8988T (cell line): Measurements from ENCODE around the gene ADH7.
"Not testable (repeated sequence)": the region's sequence is repeated elsewhere in the genome, so short reads cannot be mapped to it uniquely, and the experiment has no call there.

Source experiments
- DNase-seq: peaks from one replicate; pipeline ENCODE4 v3.0.0; 2011

ADH7 gene

DNA sequence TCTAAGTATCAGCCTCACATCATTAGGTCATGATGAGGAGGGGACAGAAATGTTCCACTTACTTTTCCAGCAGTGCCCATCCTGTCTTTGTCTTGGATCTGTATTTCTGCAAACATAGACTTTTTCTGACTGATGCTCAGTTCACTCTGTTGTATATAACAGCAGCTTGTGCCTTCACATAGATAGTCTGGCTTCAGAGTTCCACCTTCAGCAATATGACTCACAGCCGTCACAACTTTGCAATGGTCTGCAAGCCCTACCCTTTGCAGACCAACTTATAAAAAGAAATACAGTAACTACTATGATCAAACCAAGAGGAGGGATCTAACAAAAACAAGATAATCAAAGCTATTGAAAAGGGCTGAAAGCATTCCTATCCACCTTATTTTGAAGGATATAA lies at the start of gene ADH7:
ADH7 (minus strand) TSS at position 189 of the 400 bp plus-strand sequence; CDS start at position 80, 109 bp downstream.
- DNase-seq, result no peak

DNA sequence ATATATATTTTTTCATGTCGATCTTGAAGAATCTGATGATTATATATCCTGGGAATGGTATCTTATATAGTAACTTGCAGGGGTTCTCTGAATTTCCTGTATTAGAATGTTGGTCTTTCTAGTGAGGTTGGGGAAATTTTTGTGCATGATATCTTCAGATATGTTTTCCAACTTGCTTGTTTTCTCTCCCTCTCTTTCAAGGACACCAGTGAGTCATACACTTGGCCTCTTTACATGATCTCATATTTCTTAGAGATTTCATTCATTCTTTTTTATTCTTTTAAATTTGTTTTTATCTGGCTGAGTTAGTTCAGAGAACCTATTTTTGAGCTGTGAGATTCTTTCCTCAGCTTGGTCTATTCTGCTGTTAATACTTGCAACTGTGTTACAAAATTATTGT lies 48.5 kb upstream of the ADH7 start:
- DNase-seq, result no peak

DNA sequence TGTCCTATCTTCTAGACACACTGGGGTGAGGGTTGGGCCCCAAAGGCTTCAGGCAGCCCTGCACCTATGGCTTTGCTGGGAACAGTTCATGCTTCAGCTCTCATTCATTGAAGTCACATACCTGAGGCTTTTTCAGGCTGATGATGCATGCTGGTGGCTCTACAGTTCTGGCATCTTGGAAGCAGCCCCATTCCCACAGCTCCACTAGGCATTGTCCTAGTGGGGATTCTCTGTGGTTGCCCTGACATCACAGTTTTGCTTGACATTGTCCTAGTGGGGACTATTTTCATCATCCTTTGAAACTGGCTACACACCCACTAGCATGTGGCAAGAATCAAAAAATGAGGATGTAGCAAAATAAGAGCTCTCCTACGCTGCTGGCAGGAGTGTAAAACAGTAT lies 38.0 kb upstream of the ADH7 start:
- no peak for DNase-seq

DNA sequence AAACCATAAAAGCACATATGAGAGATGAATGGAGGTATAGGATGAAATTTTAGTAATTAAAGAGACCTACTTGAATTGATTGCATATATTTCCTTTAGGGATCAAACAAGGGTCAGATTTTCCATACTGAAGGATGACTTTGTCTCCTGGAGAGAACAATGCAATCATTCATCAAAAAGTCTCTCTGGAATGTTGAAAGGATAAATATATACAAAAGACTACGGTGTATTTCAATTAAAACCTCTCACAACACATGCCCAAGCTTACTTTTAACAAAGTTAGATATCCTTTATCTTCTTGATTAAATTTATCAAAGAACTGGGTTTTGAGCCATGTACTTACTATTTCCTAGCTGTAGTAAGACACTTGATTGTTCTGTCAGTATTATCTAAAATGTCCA lies 36.8 kb upstream of the ADH7 start:
- no peak for DNase-seq

DNA sequence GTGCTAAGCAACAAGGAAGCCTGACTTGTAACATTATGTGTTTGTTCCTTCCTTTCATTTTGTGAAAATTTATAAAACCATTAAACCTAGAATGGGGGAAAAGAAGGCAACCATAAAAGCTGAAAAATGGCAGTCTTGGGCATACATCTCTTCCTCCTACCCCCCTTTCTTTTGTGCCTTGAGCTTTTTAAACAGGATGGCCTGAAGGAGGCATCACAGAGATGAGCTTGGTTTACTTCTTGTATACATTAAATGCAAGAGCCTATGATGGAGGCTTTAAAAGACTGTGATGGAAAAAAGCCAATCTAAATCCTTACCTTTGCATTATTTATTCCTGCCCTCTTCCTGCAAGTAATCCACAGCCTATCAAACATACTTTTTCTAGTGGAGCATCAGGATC lies 36.2 kb upstream of the ADH7 start:
- DNase-seq, result no peak

DNA sequence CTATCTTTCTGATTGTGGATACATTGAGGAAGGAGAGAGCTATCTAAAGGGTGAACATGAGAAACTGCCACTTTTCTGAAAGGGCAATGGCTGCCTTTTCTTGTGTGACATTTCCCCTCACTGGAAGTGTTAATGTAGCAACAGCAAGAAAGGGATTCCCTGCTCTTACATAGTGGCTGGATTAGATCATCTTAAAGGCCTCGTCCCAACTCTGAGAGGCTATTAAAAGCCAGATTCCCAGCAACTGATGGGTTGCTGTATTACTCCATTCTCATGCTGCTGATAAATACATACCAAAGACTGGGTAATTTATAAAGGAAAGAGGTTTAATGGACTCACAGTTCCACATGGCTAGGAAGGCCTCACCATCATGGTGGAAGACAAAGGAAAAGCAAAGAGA lies 33.7 kb upstream of the ADH7 start:
- DNase-seq, result no peak

DNA sequence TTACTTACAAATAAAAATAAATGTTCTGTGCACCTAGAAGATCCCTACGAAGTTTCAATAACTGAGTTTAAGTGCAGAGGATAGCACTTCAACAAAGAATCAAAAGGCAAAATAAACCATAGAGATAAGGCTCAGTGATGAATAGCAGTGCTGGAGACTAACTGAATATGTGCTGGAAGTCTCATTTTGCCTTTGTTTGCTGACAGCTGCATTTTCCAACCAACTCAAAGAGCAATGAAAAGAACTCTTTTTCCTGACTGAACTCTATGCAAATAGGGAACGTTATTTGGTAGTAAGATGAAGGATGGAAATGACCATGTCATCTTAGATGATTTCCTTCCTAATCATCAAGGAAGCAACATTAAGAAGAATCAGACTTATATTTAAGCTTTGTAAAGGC lies 32.7 kb upstream of the ADH7 start:
- DNase-seq, result no peak

DNA sequence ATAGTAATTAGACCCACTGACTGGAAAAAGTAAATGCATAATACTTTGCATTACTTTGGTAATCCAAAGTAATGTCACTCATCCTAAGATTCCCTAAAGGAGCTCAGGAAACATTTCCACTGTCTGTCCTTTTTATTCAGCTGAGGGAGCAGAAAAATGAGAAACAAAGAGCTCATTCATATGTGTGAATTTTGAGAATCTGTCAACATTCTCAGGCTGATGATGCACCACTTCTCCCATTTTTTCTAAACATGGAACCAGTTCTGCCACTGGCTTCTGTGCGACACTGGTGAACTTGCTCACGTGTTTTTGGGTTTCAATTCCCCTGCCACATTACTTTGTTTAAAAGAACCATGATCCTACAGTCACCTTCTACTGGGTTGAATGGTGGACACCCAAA lies 28.4 kb upstream of the ADH7 start:
- DNase-seq, result no peak

DNA sequence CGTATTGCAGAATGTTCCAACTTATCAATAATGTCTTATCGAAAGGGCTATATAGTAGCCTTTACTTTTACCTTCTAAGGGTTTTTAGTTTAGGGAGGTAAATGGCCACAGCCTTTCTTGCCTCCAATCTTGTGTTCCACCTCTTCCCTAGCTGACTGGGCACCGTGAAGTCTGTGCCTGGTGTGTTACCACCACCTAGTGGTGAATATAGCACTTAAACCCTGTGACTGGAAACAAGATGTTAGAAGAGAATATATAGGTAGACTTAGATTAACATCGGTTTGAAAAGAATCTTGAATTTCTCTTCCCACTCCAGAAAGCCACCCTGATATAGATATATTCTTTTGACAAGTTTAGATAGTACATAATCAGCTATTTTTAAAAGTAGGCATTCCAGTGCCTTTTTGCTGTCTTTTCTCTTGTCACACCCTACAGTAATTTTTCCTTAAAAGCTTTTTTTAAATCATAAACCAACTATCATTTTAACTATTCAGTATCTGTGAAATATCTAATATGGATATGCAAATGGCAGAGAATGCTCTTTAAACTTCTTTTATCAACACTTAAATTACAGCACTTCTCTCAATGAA lies 27.8 kb upstream of the ADH7 start:
- DNase-seq, result no peak

DNA sequence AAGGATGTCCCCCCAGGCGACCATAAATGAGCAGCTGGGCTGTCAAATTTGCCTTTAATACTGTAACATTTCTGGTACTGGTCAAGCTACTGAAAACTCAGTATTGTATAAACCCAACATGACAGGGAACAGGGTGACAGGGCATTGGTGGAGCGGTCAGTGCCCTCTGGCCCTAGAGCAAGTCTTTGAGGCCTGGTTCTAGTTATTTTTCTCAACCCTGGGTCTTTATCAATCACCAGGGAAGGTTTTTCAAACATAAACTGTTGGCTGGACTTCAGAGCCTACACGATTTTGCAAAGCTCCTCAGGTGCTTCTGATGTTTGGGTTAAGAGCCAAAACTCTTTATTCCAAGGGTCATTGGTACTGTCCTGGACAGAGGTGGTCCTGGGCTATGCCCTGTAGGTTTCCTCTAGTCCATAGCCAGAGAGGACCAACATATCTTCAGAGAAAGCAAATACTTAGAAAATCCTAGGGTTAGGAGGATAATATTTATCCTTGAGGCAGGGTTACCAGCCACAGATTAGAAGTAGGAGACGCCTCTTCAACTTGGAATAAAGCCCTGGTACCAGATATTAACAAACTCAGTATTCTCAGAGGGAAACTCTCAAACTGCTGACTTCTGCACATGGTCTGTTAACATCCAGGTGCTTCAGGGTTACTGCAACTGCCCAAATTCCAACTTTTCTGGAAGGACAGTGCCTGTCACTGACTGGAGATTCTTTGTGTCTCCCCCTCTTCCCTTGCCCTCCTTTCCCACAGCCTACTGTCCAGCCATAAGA lies 26.7 kb upstream of the ADH7 start:
- no peak for DNase-seq

DNA sequence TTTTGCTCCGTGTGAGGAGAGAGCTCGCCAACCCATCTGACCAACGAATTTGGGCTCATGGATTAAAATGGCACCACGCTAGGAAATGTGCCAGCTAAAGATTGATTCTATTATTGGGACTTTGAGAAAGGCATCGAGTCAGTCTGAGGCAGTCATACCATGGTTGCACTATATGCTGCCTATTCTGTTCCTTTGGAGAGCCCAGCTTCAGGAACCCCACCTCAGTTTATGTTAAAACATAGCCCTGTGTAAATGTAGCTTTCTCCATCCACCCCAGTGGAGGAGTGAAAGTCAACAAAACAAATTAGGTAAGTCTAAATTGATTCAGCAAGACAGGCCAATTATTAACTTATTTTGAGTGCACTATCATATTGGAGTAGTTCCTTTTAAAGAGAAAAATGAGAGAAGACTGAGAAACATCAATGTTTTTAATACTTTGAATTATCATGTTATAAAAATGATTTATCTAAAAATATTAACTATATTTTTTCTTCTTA lies 24.5 kb upstream of the ADH7 start:
- DNase-seq, result no peak

DNA sequence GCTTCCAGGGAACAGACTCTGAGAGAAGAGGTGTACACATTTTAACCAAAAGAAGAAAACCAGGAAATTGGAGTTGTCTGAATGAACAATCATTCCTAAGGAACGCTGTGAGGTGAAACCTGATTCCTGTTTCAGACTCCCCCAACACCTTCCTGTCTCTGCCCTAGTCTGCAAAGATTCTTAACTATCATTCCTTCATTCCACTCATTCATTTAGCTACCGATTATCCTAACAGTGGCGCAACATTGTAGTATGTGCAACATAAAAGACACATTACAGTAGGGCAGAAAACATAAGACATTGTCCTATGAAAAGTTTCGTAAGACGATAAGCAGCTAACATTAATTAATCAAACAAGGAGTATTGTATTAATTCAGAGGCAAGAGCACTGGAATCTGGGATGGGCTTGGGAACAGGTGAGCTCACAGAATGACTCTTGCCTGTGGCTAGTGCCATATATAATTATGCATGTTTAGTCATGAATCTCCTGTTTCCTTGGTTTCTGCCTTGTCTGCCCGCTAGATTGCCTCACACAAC lies 23.8 kb upstream of the ADH7 start:
- no peak for DNase-seq

DNA sequence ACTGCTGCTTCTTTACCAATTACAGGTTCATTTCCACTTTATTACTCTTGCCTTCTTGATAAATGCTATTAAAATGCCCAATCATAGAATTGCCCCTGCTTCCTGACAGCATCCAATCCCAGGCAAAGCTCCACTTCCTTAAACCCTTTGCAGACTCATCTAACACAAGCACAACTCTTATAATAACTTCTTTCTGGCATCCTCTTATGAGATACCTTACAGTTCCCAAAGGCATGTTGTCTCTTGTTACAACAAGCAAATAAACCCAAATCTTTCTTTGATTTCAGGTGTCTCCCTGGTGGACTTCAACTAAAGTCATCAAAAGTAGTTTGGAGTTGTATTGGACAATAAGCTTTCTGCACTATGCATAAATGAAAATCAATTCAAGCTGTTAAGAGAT lies 22.5 kb upstream of the ADH7 start:
- no peak for DNase-seq

DNA sequence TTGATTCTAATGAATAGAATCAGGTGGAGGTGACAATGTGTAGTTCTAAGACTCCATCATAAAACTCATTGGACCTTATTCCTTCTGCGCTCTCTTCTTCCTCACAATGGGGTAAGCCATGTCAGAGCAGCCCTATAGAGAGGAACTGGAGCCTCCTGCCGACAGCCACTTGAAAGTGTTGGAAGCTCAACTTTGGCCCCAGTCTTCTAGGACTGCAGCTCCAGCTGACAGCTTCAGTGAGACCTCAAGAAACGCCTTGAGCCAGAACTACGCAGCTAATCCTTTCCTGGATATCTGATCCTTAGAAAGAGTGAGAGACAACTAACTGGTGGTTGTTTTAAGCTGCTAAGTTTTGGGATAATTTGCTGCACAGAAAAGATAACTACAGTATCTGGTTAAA lies 22.1 kb upstream of the ADH7 start:
- no peak for DNase-seq

DNA sequence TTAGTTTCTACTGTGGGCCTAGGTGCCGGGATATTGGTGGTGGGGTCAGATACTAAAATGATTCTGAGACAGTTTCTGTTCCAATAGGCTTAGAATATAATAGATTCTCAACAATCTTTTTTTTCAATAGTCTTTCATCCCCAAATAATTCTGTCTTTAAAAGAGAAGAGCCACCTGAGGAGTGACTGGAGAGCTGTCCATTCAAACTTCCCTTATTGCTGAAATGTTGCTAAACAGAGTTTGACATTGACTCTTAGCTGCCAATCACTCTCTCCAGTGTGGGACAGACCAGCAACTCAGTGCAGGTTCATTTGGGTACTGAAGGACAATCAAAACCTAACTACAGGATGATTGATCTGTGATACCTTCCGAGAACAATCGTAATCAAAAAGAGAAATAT lies 12.4 kb upstream of the ADH7 start:
- DNase-seq, result no peak

DNA sequence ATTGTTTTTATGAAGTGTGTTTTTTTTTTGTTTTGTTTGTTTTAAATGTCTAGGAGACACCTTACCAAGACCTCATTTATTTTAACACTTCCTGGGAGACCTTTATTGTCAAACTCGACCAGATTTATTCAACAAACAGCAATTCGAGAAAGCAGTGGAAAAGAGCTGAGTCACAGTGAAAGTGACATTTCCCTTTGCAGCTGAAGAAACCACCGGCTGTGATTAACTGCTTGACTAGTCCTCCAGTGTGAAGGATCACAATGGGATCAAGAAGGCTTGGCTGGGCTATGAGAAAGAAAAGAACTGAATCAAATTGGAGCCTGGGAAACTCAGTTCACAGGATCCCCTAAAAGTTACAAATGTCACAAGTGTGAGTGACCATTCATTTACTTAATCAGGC lies 11.9 kb upstream of the ADH7 start:
- no peak for DNase-seq

DNA sequence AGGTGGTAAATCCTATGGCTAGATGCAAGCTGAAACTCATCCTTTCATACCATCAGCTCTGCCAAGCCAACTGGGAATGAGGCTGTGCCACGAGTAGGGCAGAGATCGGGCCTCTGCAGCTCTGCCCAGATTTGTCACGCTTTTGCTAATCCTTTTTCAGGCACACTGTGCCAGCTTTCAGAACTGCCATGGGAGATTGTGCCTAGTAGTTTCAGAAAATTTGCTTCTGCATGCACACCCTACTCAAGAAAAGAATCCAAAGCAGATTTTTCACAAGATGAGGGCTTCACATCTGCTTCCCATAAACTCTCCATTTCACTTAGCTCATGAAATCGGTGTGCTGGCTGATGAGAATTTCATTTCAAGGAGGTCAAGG lies 3.3 kb upstream of the ADH7 start:
- no peak for DNase-seq

DNA sequence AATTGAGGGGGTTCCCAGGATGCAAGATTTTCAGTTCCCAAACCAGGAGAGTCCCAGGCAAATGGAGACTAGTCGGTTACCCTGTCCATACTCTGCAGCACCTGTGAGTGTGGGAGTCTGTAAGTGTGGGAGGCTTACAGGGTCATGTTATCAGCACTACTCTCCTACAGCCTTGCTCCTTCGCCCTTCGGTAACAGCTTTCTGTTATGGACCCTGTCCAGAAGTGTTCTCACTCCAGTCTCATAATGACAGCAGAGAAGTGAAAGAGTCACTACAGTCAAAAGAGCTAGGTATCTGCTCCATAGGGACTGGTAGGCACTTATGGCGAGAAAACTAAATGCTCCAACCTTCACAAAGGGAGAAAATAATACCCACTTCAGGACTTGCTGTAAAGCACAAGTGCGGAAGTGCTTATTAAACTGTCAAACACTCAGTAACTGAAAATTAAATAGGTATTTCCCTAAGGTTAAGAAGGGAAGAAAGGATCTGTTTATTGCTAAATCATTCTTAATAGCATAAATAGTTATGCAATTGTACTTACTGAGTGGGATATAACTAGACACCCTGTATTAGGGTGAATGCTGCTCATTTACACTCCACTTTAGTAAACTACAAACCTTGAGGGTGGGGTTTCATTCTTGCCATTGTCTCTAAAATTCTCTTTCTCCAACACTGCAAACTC lies 2.7 kb upstream of the ADH7 start:
- DNase-seq, result no peak

DNA sequence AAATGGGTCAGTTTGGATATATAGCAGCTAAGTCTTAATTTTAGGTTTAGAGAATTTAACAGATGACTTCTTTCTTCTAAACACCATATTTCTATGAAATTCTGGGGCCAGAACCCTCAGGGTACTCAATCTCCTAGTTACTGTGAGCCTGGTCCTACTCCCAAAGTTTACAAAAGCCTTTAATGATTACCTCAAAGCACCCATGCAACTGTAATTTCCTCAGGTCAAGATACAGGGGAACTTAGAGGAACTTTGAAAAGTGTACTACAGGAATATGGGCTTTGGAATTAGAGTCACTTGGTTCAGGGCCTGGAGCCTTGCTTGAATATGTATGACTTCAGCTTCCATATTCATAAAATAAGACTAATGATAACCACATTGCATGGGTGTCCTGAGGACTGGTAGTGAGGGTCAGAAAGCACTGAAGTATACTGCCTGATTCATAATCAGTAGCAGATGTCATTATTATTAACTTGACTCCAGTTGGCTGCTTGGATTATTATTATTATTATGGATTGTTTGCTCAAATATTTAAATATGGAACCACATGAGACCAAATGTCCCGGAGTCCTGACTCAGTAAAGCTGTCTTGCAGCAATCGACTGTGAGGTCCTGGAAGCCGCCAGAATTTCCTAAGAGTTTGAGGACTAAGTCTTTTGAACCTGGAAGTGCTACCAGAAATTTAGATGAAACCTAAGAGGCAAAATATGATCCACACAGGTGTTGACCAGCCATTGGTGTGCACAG lies 2.0 kb upstream of the ADH7 start:
- no peak for DNase-seq

DNA sequence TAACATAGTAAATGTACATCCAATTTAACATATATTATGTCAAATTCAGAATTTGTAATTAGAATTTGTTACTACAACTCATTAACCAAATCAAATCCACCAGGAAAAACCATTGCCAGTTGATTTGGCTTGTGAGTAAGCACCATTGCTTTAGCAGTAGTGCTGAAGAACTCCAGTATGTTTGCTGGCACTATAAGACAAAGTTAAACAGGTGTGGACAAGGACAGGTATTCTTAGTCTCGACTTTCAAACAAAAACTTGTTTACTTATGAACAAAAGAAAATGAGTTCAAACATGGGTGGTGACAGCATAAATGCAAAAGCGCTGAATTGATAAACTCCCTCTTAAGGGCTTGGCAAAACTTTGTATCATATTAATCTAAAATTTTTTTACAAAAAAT lies 1.3 kb upstream of the ADH7 start:
- DNase-seq, result no peak

DNA sequence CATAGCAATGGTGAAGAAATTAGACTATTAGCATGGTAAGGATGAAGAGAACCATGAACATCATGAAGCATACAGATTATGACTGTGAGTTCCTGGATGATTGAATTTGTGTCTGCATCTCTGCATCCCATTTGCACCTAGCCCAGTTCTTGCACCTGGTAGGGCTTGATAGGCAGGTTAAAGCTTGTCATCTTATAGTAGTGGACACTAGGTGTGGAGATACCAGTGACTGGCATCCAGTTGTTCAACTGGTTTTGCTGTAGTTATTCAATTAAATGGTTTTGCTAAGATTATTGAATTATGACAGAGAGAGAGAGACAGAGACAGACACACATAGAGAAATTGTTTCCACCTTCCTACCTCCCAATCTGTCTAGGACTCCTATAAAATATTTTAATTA lies 5.0 kb downstream of the ADH7 start:
- DNase-seq, result no peak

DNA sequence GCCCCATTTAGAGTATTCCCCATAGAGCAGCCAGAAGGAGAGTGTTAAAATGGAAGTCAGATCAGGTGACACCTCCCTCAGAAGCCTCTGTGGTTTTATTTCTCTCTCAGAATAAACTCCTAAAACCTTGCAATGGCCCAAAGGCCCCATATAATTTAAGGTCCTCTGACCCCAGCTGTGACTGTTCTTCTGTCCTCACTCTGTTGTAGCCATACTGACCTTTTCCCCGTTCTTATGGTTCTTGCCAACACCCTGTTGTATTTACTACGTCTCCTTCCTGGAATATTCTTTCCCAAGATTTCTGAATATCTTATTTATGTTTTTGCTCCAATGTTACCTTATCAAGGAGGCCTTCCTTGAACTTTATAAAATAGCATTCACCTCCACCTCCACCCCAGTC lies 18.0 kb downstream of the ADH7 start:
- no peak for DNase-seq

DNA sequence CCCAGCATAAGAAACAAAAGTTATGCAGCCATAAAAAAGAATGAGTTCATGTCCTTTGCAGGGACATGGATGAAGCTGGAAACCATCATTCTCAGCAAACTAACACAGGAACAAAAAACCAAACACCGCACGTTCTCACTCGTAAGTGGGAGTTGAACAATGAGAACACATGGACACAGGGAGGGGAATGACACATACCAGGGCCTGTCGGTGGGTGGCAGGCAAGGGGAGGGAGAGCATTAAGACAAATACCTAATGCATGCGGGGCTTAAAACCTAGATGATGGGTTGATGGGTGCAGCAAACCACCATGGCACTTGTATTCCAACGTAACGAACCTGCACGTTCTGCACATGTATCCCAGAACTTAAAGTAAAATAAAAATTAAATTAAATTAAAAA lies 19.4 kb downstream of the ADH7 start:
- DNase-seq, result not testable (repeated sequence)
